Transverse colon (tissue), 3 donors: ENCODE measurements around the gene ACSS1.

Experiments
- EP300 ChIP-seq: sonication (generic); formaldehyde crosslinking; IDR thresholded peaks from one replicate; pipeline ENCODE4 v1.6.1; 2017; ENCODE audit warnings: antibody characterized with exemption, low read depth
- TF ChIP-seq, protein P1 (sequence below), 5 experiments: fragments of 200-600 bp in 3 of 5; fragments of 450-650 bp in 2 of 5; sonication (generic) in 3 of 5; IDR thresholded peaks; 1 replicate in 2 of 5; 2 replicates in 3 of 5; pipeline ENCODE4 v1.5.1; 2016 to 2017; ENCODE audit warnings: antibody characterized with exemption in 5 of 5, inconsistent platforms in 3 of 5, mild to moderate bottlenecking in 2 of 5, moderate library complexity in 1 of 5

DNA sequence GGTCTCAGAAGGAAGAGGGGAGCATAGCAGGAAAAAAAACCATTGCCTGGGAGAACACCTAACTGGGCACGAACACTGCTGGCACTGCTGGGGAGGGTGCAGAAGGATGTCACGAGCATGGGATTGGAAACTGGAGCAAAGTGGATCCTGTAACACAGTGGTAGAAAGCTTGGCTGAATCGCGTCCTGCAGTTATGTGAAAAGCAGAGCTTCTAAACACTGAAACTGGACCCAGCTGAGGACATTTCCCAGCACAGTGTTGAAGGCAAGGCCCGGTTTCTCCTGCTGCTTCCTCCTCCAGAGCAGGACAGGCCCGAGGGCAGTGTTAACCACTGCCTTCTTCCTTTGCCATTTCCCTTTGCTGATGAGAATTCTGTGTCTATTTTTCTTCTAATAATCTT, 72.1 kb downstream of the ACSS1 start:
- TF ChIP-seq, protein P1, sequence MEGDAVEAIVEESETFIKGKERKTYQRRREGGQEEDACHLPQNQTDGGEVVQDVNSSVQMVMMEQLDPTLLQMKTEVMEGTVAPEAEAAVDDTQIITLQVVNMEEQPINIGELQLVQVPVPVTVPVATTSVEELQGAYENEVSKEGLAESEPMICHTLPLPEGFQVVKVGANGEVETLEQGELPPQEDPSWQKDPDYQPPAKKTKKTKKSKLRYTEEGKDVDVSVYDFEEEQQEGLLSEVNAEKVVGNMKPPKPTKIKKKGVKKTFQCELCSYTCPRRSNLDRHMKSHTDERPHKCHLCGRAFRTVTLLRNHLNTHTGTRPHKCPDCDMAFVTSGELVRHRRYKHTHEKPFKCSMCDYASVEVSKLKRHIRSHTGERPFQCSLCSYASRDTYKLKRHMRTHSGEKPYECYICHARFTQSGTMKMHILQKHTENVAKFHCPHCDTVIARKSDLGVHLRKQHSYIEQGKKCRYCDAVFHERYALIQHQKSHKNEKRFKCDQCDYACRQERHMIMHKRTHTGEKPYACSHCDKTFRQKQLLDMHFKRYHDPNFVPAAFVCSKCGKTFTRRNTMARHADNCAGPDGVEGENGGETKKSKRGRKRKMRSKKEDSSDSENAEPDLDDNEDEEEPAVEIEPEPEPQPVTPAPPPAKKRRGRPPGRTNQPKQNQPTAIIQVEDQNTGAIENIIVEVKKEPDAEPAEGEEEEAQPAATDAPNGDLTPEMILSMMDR (IDR thresholded peaks at IDR 0.05) = no peak
- TF ChIP-seq EP300 = no peak
